ENCODE data around the gene SPAG16.

- TF ChIP-seq ZNF274 (IDR thresholded peaks at IDR 0.05; ENCODE audit: low read depth, low read length) (no peak), SUZ12 (IDR thresholded peaks at IDR 0.05; ENCODE audit: extremely low read depth, insufficient read depth, insufficient read length) (no peak)
Observed at GRCh38 chr2:214315324-214315723, 1031.1 kb downstream of the SPAG16 start.

All from NT2/D1 (cell line).